ENCODE results near the gene CHST8. TPM values are rescaled to one million over a fixed set of nuclear protein-coding genes. Genes with fewer than 3 reads are reported as not detected.

Gene CHST8
- total RNA-seq, 5 donors from 2014 or later (not counting 1 experiment from before 2014, with no cell fraction given): not detected

GRCh38 chr19:33665776-33666595, 44.2 kb downstream of the CHST8 start:
- WGBS (ENCODE audit: insufficient coverage): 81% methylated on average over 13 of the region's 22 CpGs
- no peaks in the 10 kb centered on the region for H3K36me3 Mint-ChIP-seq
- no peaks in the 10 kb centered on the region for H3K4me1 Mint-ChIP-seq

GRCh38 chr19:33667141-33667650, 45.4 kb downstream of the CHST8 start:
- CTCF ChIA-PET: no interaction called here
- 78% methylated on average over 11 of the region's 15 CpGs for WGBS (ENCODE audit: insufficient coverage)

More at GRCh38 chr19:33665776-33666595, 44.2 kb downstream of the CHST8 start:
- Histone ChIP-seq H3K4me1 (ENCODE audit: control insufficient read depth in 1 of 2, extremely low read depth in 1 of 2, insufficient read depth in 2 of 2, low read length in 2 of 2) (no peaks in the 10 kb centered on the region), H3K27me3 (replicated peaks in 1 of 2; ENCODE audit: control insufficient read depth in 2 of 2, extremely low read depth in 1 of 2, insufficient read depth in 2 of 2, low read length in 1 of 2) (peaks cover 0 to 26% of the 10 kb centered on the region in 2 experiments), H3K4me3 (ENCODE audit: control insufficient read depth in 1 of 2, extremely low read depth in 1 of 2, low read length in 1 of 2) (no peak overlapping the region), H3K36me3 (ENCODE audit: control insufficient read depth in 2 of 2, extremely low read depth in 1 of 2, insufficient read depth in 1 of 2, low read length in 1 of 2) (no peaks in the 10 kb centered on the region), H3K9me3 (no peaks in the 10 kb centered on the region), H3K27ac (ENCODE audit: low read length) (no peak overlapping the region)
- no peak overlapping the region for H3K27ac Mint-ChIP-seq
- DNase-seq (no peak), ATAC-seq (replicated peaks in 1 of 4) (no peak)
- H3K27me3 Mint-ChIP-seq: peaks cover 12 to 20% of the 10 kb centered on the region in 2 donors
- H3K4me3 Mint-ChIP-seq: no peak overlapping the region
- POLR2A ChIA-PET: no interaction called here
- no peaks in the 10 kb centered on the region for H3K9me3 Mint-ChIP-seq
- CTCF ChIA-PET: no interaction called here

GRCh38 chr19:33667881-33668280, 46.1 kb downstream of the CHST8 start:
- Mint-ChIP-seq H3K27ac (no peak overlapping the region), H3K9me3 (no peaks in the 10 kb centered on the region), H3K36me3 (no peaks in the 10 kb centered on the region), H3K4me3 (no peak overlapping the region), H3K27me3 (peaks cover 12 to 21% of the 10 kb centered on the region in 2 donors), H3K4me1 (no peaks in the 10 kb centered on the region)
- ATAC-seq (replicated peaks in 1 of 4) (no peak), DNase-seq (no peak)
- WGBS (ENCODE audit: insufficient coverage): 82% methylated on average over 3 of the region's 15 CpGs
- H3K36me3 ChIP-seq (ENCODE audit: control insufficient read depth in 2 of 2, extremely low read depth in 1 of 2, insufficient read depth in 1 of 2, low read length in 1 of 2): no peaks in the 10 kb centered on the region
- H3K27me3 ChIP-seq (replicated peaks in 1 of 2; ENCODE audit: control insufficient read depth in 2 of 2, extremely low read depth in 1 of 2, insufficient read depth in 2 of 2, low read length in 1 of 2): peaks cover 0 to 19% of the 10 kb centered on the region in 2 experiments
- H3K9me3 ChIP-seq: no peaks in the 10 kb centered on the region
- POLR2A ChIA-PET: no interaction called here
- H3K27ac ChIP-seq (ENCODE audit: low read length): no peak overlapping the region
- CTCF ChIA-PET: no interaction called here
- no peaks in the 10 kb centered on the region for H3K4me1 ChIP-seq (ENCODE audit: control insufficient read depth in 1 of 2, extremely low read depth in 1 of 2, insufficient read depth in 2 of 2, low read length in 2 of 2)
- no peak overlapping the region for H3K4me3 ChIP-seq (ENCODE audit: control insufficient read depth in 1 of 2, extremely low read depth in 1 of 2, low read length in 1 of 2)

More at GRCh38 chr19:33667141-33667650, 45.4 kb downstream of the CHST8 start:
- no peaks in the 10 kb centered on the region for H3K9me3 ChIP-seq
- peaks cover 0 to 24% of the 10 kb centered on the region in 2 experiments for H3K27me3 ChIP-seq (replicated peaks in 1 of 2; ENCODE audit: control insufficient read depth in 2 of 2, extremely low read depth in 1 of 2, insufficient read depth in 2 of 2, low read length in 1 of 2)
- no peaks in the 10 kb centered on the region for H3K4me1 ChIP-seq (ENCODE audit: control insufficient read depth in 1 of 2, extremely low read depth in 1 of 2, insufficient read depth in 2 of 2, low read length in 2 of 2)
- no peak for DNase-seq
- Mint-ChIP-seq H3K4me3 (no peak overlapping the region), H3K27ac (no peak overlapping the region), H3K9me3 (no peaks in the 10 kb centered on the region), H3K4me1 (no peaks in the 10 kb centered on the region), H3K36me3 (no peaks in the 10 kb centered on the region), H3K27me3 (peaks cover 11 to 17% of the 10 kb centered on the region in 2 donors)
- no peak overlapping the region for H3K4me3 ChIP-seq (ENCODE audit: control insufficient read depth in 1 of 2, extremely low read depth in 1 of 2, low read length in 1 of 2)
- H3K36me3 ChIP-seq (ENCODE audit: control insufficient read depth in 2 of 2, extremely low read depth in 1 of 2, insufficient read depth in 1 of 2, low read length in 1 of 2): no peaks in the 10 kb centered on the region
- no peak for ATAC-seq (replicated peaks in 1 of 4)
- H3K27ac ChIP-seq (ENCODE audit: low read length): no peak overlapping the region
- POLR2A ChIA-PET: no interaction called here

- Histone ChIP-seq H3K36me3 (ENCODE audit: control insufficient read depth in 2 of 2, extremely low read depth in 1 of 2, insufficient read depth in 1 of 2, low read length in 1 of 2) (no peaks in the 10 kb centered on the region), H3K4me1 (ENCODE audit: control insufficient read depth in 1 of 2, extremely low read depth in 1 of 2, insufficient read depth in 2 of 2, low read length in 2 of 2) (no peaks in the 10 kb centered on the region), H3K4me3 (ENCODE audit: control insufficient read depth in 1 of 2, extremely low read depth in 1 of 2, low read length in 1 of 2) (no peak overlapping the region), H3K9me3 (no peaks in the 10 kb centered on the region), H3K27ac (ENCODE audit: low read length) (no peak overlapping the region), H3K27me3 (replicated peaks in 1 of 2; ENCODE audit: control insufficient read depth in 2 of 2, extremely low read depth in 1 of 2, insufficient read depth in 2 of 2, low read length in 1 of 2) (peaks cover 0 to 30% of the 10 kb centered on the region in 2 experiments)
- POLR2A ChIA-PET: no interaction called here
- CTCF ChIA-PET: no interaction called here
- DNase-seq (no peak), ATAC-seq (replicated peaks in 1 of 4) (no peak)
- no peak overlapping the region for H3K4me3 Mint-ChIP-seq
- peaks cover 12 to 27% of the 10 kb centered on the region in 2 donors for H3K27me3 Mint-ChIP-seq
- H3K36me3 Mint-ChIP-seq: no peaks in the 10 kb centered on the region
- H3K4me1 Mint-ChIP-seq: no peaks in the 10 kb centered on the region
- H3K27ac Mint-ChIP-seq: no peak overlapping the region
- 97% methylated on average over 5 of the region's 8 CpGs for WGBS (ENCODE audit: insufficient coverage)
- H3K9me3 Mint-ChIP-seq: no peaks in the 10 kb centered on the region
Measured at GRCh38 chr19:33668968-33669367, 47.2 kb downstream of the CHST8 start.

- Mint-ChIP-seq H3K4me3 (no peak overlapping the region), H3K27ac (no peak overlapping the region), H3K27me3 (peaks cover 13 to 28% of the 10 kb centered on the region in 2 donors), H3K4me1 (no peaks in the 10 kb centered on the region), H3K36me3 (no peaks in the 10 kb centered on the region), H3K9me3 (no peaks in the 10 kb centered on the region)
- Histone ChIP-seq H3K4me3 (ENCODE audit: control insufficient read depth in 1 of 2, extremely low read depth in 1 of 2, low read length in 1 of 2) (no peak overlapping the region), H3K36me3 (ENCODE audit: control insufficient read depth in 2 of 2, extremely low read depth in 1 of 2, insufficient read depth in 1 of 2, low read length in 1 of 2) (no peaks in the 10 kb centered on the region), H3K27me3 (replicated peaks in 1 of 2; ENCODE audit: control insufficient read depth in 2 of 2, extremely low read depth in 1 of 2, insufficient read depth in 2 of 2, low read length in 1 of 2) (peaks cover 0 to 33% of the 10 kb centered on the region in 2 experiments), H3K9me3 (no peaks in the 10 kb centered on the region), H3K27ac (ENCODE audit: low read length) (no peak overlapping the region), H3K4me1 (ENCODE audit: control insufficient read depth in 1 of 2, extremely low read depth in 1 of 2, insufficient read depth in 2 of 2, low read length in 2 of 2) (no peaks in the 10 kb centered on the region)
- ChIA-PET POLR2A (no interaction called here), CTCF (no interaction called here)
- DNase-seq (no peak), ATAC-seq (replicated peaks in 1 of 4) (no peak)
- 100% methylated on average over 1 of the region's 5 CpGs for WGBS (ENCODE audit: insufficient coverage)
Measured at GRCh38 chr19:33669376-33669775, 47.6 kb downstream of the CHST8 start.

- Histone ChIP-seq H3K4me1 (ENCODE audit: control insufficient read depth in 1 of 2, extremely low read depth in 1 of 2, insufficient read depth in 2 of 2, low read length in 2 of 2) (no peaks in the 10 kb centered on the region), H3K27ac (ENCODE audit: low read length) (no peak overlapping the region), H3K9me3 (no peaks in the 10 kb centered on the region), H3K36me3 (ENCODE audit: control insufficient read depth in 2 of 2, extremely low read depth in 1 of 2, insufficient read depth in 1 of 2, low read length in 1 of 2) (no peaks in the 10 kb centered on the region), H3K27me3 (replicated peaks in 1 of 2; ENCODE audit: control insufficient read depth in 2 of 2, extremely low read depth in 1 of 2, insufficient read depth in 2 of 2, low read length in 1 of 2) (peaks cover 0 to 42% of the 10 kb centered on the region in 2 experiments), H3K4me3 (ENCODE audit: control insufficient read depth in 1 of 2, extremely low read depth in 1 of 2, low read length in 1 of 2) (no peak overlapping the region)
- ATAC-seq (replicated peaks in 1 of 4): no peak
- H3K9me3 Mint-ChIP-seq: no peaks in the 10 kb centered on the region
- no peaks in the 10 kb centered on the region for H3K36me3 Mint-ChIP-seq
- peaks cover 11 to 36% of the 10 kb centered on the region in 2 donors for H3K27me3 Mint-ChIP-seq
- 85% methylated on average over 9 of the region's 9 CpGs for WGBS (ENCODE audit: insufficient coverage)
- POLR2A ChIA-PET: no interaction called here
- H3K27ac Mint-ChIP-seq: no peak overlapping the region
- no peaks in the 10 kb centered on the region for H3K4me1 Mint-ChIP-seq
- H3K4me3 Mint-ChIP-seq: no peak overlapping the region
- CTCF ChIA-PET: no interaction called here
- no peak for DNase-seq
Measured at GRCh38 chr19:33670398-33670797, 48.6 kb downstream of the CHST8 start.
